Trophoblast cell (in vitro differentiated cells and primary cell): ENCODE data around the gene VPS4B.

Experiments
- DNase-seq, 2 donors: peaks; one replicate each; pipeline ENCODE4 v3.0.0-alpha.2; 2016
- H2AFZ ChIP-seq: 2 replicates; pipeline ENCODE4 v1.6.1; 2013; ENCODE audit warnings: low read length, moderate library complexity, mild to moderate bottlenecking; ENCODE audit not compliant: insufficient read depth, poor library complexity
- H2AK5ac ChIP-seq: 2 replicates; pipeline ENCODE4 v1.6.1; 2013; ENCODE audit warnings: mild to moderate bottlenecking, low read length
- H2BK120ac ChIP-seq: 2 replicates; pipeline ENCODE4 v1.6.1; 2013; ENCODE audit warnings: low read length, mild to moderate bottlenecking, moderate library complexity; ENCODE audit not compliant: insufficient read depth, poor library complexity
- H2BK12ac ChIP-seq: 2 replicates; pipeline ENCODE4 v1.6.1; 2013; ENCODE audit warnings: mild to moderate bottlenecking, low read length, moderate library complexity
- H2BK5ac ChIP-seq: 2 replicates; pipeline ENCODE4 v1.6.1; 2013; ENCODE audit warnings: low read length, low read depth, moderate library complexity, mild to moderate bottlenecking; ENCODE audit not compliant: poor library complexity
- H3K14ac ChIP-seq: 2 replicates; pipeline ENCODE4 v1.6.1; 2013; ENCODE audit warnings: mild to moderate bottlenecking, low read length
- H3K18ac ChIP-seq: 2 replicates; pipeline ENCODE4 v1.6.1; 2013; ENCODE audit warnings: mild to moderate bottlenecking, low read length
- H3K23ac ChIP-seq: 2 replicates; pipeline ENCODE4 v1.6.1; 2013; ENCODE audit warnings: low read length
- H3K27ac ChIP-seq: 2 replicates; pipeline ENCODE4 v1.5.1; 2013; ENCODE audit warnings: low read depth, mild to moderate bottlenecking, inconsistent platforms, low read length, moderate library complexity
- H3K27me3 ChIP-seq: 2 replicates; pipeline ENCODE4 v1.6.1; 2013; ENCODE audit warnings: inconsistent platforms, mild to moderate bottlenecking, low read length, moderate library complexity; ENCODE audit not compliant: insufficient read depth
- H3K36me3 ChIP-seq, 2 experiments: 1 replicate in 1 of 2; 2 replicates in 1 of 2; pipeline ENCODE4 v1.6.1; 2013; ENCODE audit warnings: low read length in 2 of 2, mild to moderate bottlenecking in 2 of 2, moderate library complexity in 1 of 2; ENCODE audit not compliant: insufficient read depth in 2 of 2, control insufficient read depth in 1 of 2
- H3K4ac ChIP-seq: 2 replicates; pipeline ENCODE4 v1.6.1; 2013; ENCODE audit warnings: low read depth, mild to moderate bottlenecking, low read length, moderate library complexity
- H3K4me1 ChIP-seq, 2 experiments: 1 replicate in 1 of 2; 2 replicates in 1 of 2; pipeline ENCODE4 v1.6.1; 2013; ENCODE audit warnings: low read length in 2 of 2, mild to moderate bottlenecking in 2 of 2, moderate library complexity in 1 of 2; ENCODE audit not compliant: insufficient read depth in 2 of 2, control insufficient read depth in 1 of 2
- H3K4me2 ChIP-seq: 2 replicates; pipeline ENCODE4 v1.6.1; 2013; ENCODE audit warnings: inconsistent platforms, mild to moderate bottlenecking, low read length, moderate library complexity
- H3K4me3 ChIP-seq: 2 replicates; pipeline ENCODE4 v1.5.1; 2013; ENCODE audit warnings: mild to moderate bottlenecking, low read depth, low read length, inconsistent platforms
- H3K79me1 ChIP-seq: one replicate; pipeline ENCODE4 v1.6.1; 2013; ENCODE audit warnings: low read length
- H3K79me2 ChIP-seq: 2 replicates; pipeline ENCODE4 v1.6.1; 2013; ENCODE audit warnings: low read length, mild to moderate bottlenecking; ENCODE audit not compliant: control insufficient read depth, insufficient read depth, poor library complexity
- H3K9ac ChIP-seq: 2 replicates; pipeline ENCODE4 v1.6.1; 2013; ENCODE audit warnings: mild to moderate bottlenecking, low read length
- H3K9me3 ChIP-seq: 2 replicates; pipeline ENCODE4 v1.6.1; 2013; ENCODE audit warnings: low read depth, mild to moderate bottlenecking, control low read depth, inconsistent platforms, low read length; ENCODE audit not compliant: insufficient read depth
- H4K12ac ChIP-seq: 2 replicates; pipeline ENCODE4 v1.6.1; 2013; ENCODE audit warnings: low read depth, mild to moderate bottlenecking, low read length, moderate library complexity
- H4K8ac ChIP-seq: 2 replicates; pipeline ENCODE4 v1.6.1; 2013; ENCODE audit warnings: low read depth, mild to moderate bottlenecking, low read length, moderate library complexity
- H4K91ac ChIP-seq: one replicate; pipeline ENCODE4 v1.6.1; 2013; ENCODE audit warnings: low read depth, mild to moderate bottlenecking, low read length, moderate library complexity
- WGBS: extraction: QIAGEN DNeasy Blood & Tissue Kit; methylation state at CpG from one replicate; pipeline ENCODE4 v1.1.7; 2013; ENCODE audit warnings: missing lambda C conversion rate; ENCODE audit not compliant: insufficient read length, insufficient coverage; ENCODE audit errors: extremely low coverage; 5-methylcytosine and 5-hydroxymethylcytosine counted together

Gene VPS4B

DNA sequence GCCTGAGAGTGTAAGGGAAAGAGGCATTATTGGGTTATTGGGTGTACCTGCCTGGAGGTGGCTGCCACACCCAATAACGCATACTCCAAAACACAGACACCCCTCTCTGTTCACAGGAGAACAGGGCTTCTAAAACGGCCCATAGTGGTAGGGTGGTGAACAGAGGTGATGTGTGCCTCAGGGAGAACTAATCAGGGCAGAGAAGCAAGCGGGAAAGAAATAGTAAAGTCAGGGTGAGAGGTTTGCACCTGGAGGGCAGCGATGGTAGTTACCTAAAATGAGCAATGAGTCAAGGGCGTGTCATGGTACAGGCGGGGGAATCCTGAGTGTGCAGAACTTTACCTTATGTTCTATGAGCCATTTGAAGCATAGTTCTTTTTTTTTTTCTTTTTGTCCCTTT is 21.6 kb upstream of the VPS4B start:
- no peak overlapping the region for H2BK12ac ChIP-seq
- no peak overlapping the region for H2AK5ac ChIP-seq
- no peak for DNase-seq
- H4K12ac ChIP-seq: no peak overlapping the region
- WGBS: no CpG with 5 or more reads among the region's 6 CpGs
- H3K4me3 ChIP-seq: no peak overlapping the region
- no peak overlapping the region for H3K27ac ChIP-seq
- no peak overlapping the region for H2BK5ac ChIP-seq
- no peaks in the 10 kb centered on the region for H3K27me3 ChIP-seq
- no peaks in the 10 kb centered on the region for H3K79me1 ChIP-seq
- no peak overlapping the region for H3K4ac ChIP-seq
- H2AFZ ChIP-seq: no peak overlapping the region
- peaks cover 0 to 2% of the 10 kb centered on the region in 2 experiments for H3K4me1 ChIP-seq
- no peak overlapping the region for H4K8ac ChIP-seq
- H3K23ac ChIP-seq: no peak overlapping the region
- no peak overlapping the region for H3K18ac ChIP-seq
- H3K79me2 ChIP-seq: no peaks in the 10 kb centered on the region
- H2BK120ac ChIP-seq: no peak overlapping the region
- no peak overlapping the region for H3K14ac ChIP-seq
- H3K36me3 ChIP-seq: no peaks in the 10 kb centered on the region
- H3K4me2 ChIP-seq: no peak overlapping the region
- no peak overlapping the region for H4K91ac ChIP-seq
- no peaks in the 10 kb centered on the region for H3K9me3 ChIP-seq
- no peak overlapping the region for H3K9ac ChIP-seq

DNA sequence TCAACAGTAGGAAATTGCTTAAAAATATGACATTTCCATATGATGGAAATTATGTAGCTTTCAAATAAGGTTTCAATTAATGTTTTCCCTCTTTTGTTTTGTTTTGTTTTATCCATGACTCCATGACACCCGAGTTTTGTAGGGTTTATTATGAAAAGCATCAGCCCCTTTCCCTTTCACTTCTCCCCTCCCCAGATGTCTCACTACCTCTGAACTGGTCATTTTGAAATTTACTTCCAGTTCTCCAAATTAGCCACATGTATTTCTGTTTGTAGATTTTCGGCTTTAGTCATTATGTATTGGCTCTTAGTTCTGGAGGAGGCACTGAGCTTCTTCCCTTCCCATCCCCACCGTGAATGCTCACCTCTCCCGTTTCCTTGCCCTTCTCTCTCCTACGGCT is 18.6 kb upstream of the VPS4B start:
- H3K18ac ChIP-seq: no peak overlapping the region
- H3K36me3 ChIP-seq: no peaks in the 10 kb centered on the region
- no peak overlapping the region for H3K23ac ChIP-seq
- DNase-seq: no peak
- peaks cover 2 to 3% of the 10 kb centered on the region in 2 experiments for H3K4me1 ChIP-seq
- H4K12ac ChIP-seq: no peak overlapping the region
- H2BK5ac ChIP-seq: no peak overlapping the region
- H3K9ac ChIP-seq: no peak overlapping the region
- H3K4me3 ChIP-seq: no peak overlapping the region
- no peak overlapping the region for H2AK5ac ChIP-seq
- no peaks in the 10 kb centered on the region for H3K9me3 ChIP-seq
- H2AFZ ChIP-seq: no peak overlapping the region
- H2BK120ac ChIP-seq: no peak overlapping the region
- no peak overlapping the region for H4K91ac ChIP-seq
- no peak overlapping the region for H3K27ac ChIP-seq
- no peak overlapping the region for H3K14ac ChIP-seq
- no CpG with 5 or more reads among the region's 5 CpGs for WGBS
- no peak overlapping the region for H4K8ac ChIP-seq
- H3K27me3 ChIP-seq: no peaks in the 10 kb centered on the region
- H3K4ac ChIP-seq: no peak overlapping the region
- H2BK12ac ChIP-seq: no peak overlapping the region
- no peak overlapping the region for H3K4me2 ChIP-seq
- H3K79me1 ChIP-seq: no peaks in the 10 kb centered on the region
- H3K79me2 ChIP-seq: no peaks in the 10 kb centered on the region

DNA sequence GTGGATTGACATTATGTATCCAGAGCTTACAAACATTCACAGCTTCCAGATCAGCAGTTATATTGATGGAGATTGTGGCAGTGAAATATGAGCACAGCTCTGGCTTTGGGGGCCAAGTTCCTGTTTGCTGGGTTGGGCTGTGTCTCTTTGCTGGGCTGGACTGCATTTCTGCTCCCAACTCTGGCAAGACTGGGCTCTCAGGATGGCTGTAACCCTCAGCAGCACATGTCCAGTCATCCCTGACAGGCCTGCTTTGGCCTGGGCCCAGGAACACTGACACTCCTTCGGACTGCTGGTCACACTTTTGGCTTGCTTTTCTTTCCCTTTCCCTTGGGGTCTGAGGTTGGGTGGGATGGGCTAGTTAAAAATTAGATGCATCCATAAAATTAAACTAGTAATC is 17.9 kb upstream of the VPS4B start:
- Histone ChIP-seq H2BK120ac (no peak overlapping the region), H3K27me3 (no peaks in the 10 kb centered on the region), H3K79me2 (no peaks in the 10 kb centered on the region), H2AK5ac (no peak overlapping the region), H4K8ac (no peak overlapping the region), H4K91ac (no peak overlapping the region), H3K9me3 (no peaks in the 10 kb centered on the region), H3K4ac (no peak overlapping the region), H3K36me3 (no peaks in the 10 kb centered on the region), H3K27ac (no peak overlapping the region), H2BK12ac (no peak overlapping the region), H3K4me2 (no peak overlapping the region), H3K79me1 (no peaks in the 10 kb centered on the region), H2AFZ (no peak overlapping the region), H3K14ac (no peak overlapping the region), H3K23ac (no peak overlapping the region), H3K4me3 (no peak overlapping the region), H3K18ac (no peak overlapping the region), H2BK5ac (no peak overlapping the region), H3K9ac (no peak overlapping the region), H3K4me1 (peaks cover 2 to 3% of the 10 kb centered on the region in 2 experiments), H4K12ac (no peak overlapping the region)
- no peak for DNase-seq
- no CpG with 5 or more reads among the region's 1 CpG for WGBS

DNA sequence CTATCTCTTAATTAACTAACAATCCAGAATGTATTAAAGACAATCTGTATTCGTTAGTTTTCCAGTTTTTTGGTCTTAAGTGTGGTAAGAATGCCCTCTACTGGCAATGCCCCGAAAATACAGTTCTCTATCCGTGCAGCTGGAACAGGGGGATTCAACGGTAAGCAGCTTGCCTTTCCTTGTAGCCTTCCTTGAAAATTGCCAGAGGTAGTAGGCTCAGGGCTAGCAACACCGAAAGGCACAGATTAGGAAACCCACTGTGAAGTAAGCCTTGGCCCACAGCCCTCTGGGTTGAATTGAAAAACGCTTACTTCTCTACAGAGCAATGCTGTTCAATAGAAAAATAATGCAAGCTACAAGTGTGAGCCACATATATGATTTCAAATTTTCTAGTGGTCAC is 17.1 kb upstream of the VPS4B start:
- peak; percentile 54 to 83 for DNase-seq
- no peak overlapping the region for H4K91ac ChIP-seq
- H3K36me3 ChIP-seq: no peaks in the 10 kb centered on the region
- peaks cover 2 to 3% of the 10 kb centered on the region in 2 experiments for H3K4me1 ChIP-seq
- H2AK5ac ChIP-seq: no peak overlapping the region
- no peak overlapping the region for H4K12ac ChIP-seq
- no CpG with 5 or more reads among the region's 6 CpGs for WGBS
- H4K8ac ChIP-seq: no peak overlapping the region
- no peak overlapping the region for H3K4me2 ChIP-seq
- no peak overlapping the region for H2BK120ac ChIP-seq
- H3K27me3 ChIP-seq: no peaks in the 10 kb centered on the region
- no peak overlapping the region for H3K14ac ChIP-seq
- no peak overlapping the region for H3K18ac ChIP-seq
- no peak overlapping the region for H2BK12ac ChIP-seq
- H3K9me3 ChIP-seq: no peaks in the 10 kb centered on the region
- H3K79me2 ChIP-seq: no peaks in the 10 kb centered on the region
- no peak overlapping the region for H3K4ac ChIP-seq
- no peak overlapping the region for H3K27ac ChIP-seq
- H2AFZ ChIP-seq: no peak overlapping the region
- no peak overlapping the region for H3K23ac ChIP-seq
- no peak overlapping the region for H3K4me3 ChIP-seq
- no peak overlapping the region for H2BK5ac ChIP-seq
- H3K9ac ChIP-seq: no peak overlapping the region
- H3K79me1 ChIP-seq: no peaks in the 10 kb centered on the region
